ENCODE measurements around the gene MORN1. TPM values are rescaled to one million over a fixed set of nuclear protein-coding genes. Genes with fewer than 3 reads are reported as not detected.

Gene MORN1
- total and polyA plus RNA-seq, 2 experiments from 2014 or later, result 4.8 to 11.1 TPM

- peaks cover 9% of the 10 kb centered on the region for H3K4me1 Mint-ChIP-seq
- H3K9me2 ChIP-seq (ENCODE audit: insufficient read depth), result no peaks in the 10 kb centered on the region
- H4K20me1 ChIP-seq (replicated peaks; ENCODE audit: insufficient read depth), result no peaks in the 10 kb centered on the region
- peaks cover 3% of the 10 kb centered on the region; the same call in 1 of the 3 replicates for H3K9me3 Mint-ChIP-seq
- H3K27me3 ChIP-seq (ENCODE audit: insufficient read depth), result no peaks in the 10 kb centered on the region
- H3K27me3 Mint-ChIP-seq (ENCODE audit: insufficient read depth, low read depth, poor library complexity), result peaks cover 16% of the 10 kb centered on the region
- no peaks in the 10 kb centered on the region for H3K79me2 ChIP-seq (replicated peaks; ENCODE audit: insufficient read depth)
- H3K36me3 ChIP-seq (ENCODE audit: insufficient read depth), result no peaks in the 10 kb centered on the region
- ATAC-seq, result no peak
- H3K4me3 ChIP-seq, result no peak overlapping the region
- no peaks in the 10 kb centered on the region; the same call in 1 of the 2 replicates for H3K4me1 ChIP-seq (ENCODE audit: insufficient read depth)
- no peaks in the 10 kb centered on the region for H3K36me3 Mint-ChIP-seq (ENCODE audit: low read depth)
- H3K4me3 Mint-ChIP-seq, result no peak overlapping the region
- H3K4me2 ChIP-seq, result no peak overlapping the region
- H3K27ac ChIP-seq (ENCODE audit: low read depth), result no peak overlapping the region
- no peak for DNase-seq (ENCODE audit: low spot score)
- no peaks in the 10 kb centered on the region for H3F3A ChIP-seq (replicated peaks; ENCODE audit: low read depth)
- no peak overlapping the region for H3K27ac Mint-ChIP-seq
- no peak overlapping the region for H2AFZ ChIP-seq
- no peak for TF ChIP-seq POLR2AphosphoS5 (IDR thresholded peaks at IDR 0.05; ENCODE audit: low read depth)
- no peak for TF ChIP-seq EZH2phosphoT487 (IDR thresholded peaks at IDR 0.05; ENCODE audit: unreplicated experiment)
- no peak for TF ChIP-seq ZNF331 (CRISPR knock-in tag; IDR thresholded peaks at IDR 0.05; ENCODE audit: low read depth)
- TF ChIP-seq NANOG (IDR thresholded peaks at IDR 0.05; ENCODE audit: borderline replicate concordance), result no peak
- TF ChIP-seq STAT1 (IDR thresholded peaks at IDR 0.05; ENCODE audit: unreplicated experiment), result no peak
- TF ChIP-seq ZNF462 (CRISPR knock-in tag; IDR thresholded peaks at IDR 0.05), result no peak
- TF ChIP-seq ZNF114 (CRISPR knock-in tag; IDR thresholded peaks at IDR 0.05), result no peak
- no peak for TF ChIP-seq JUNB (IDR thresholded peaks at IDR 0.05; ENCODE audit: unreplicated experiment)
- no peak for TF ChIP-seq CREB1 (CRISPR knock-in tag; IDR thresholded peaks at IDR 0.05; ENCODE audit: low read depth)
- no peak for TF ChIP-seq REST (IDR thresholded peaks at IDR 0.05; ENCODE audit: unreplicated experiment)
- no peak for TF ChIP-seq EZH2 (IDR thresholded peaks at IDR 0.05; ENCODE audit: low read depth, unreplicated experiment)
- no peak for TF ChIP-seq ETS1 (IDR thresholded peaks at IDR 0.05)
Observed at GRCh38 chr1:2419416-2419815, 28.1 kb upstream of the MORN1 start.

Measured in GM23338 (cell line).